ENCODE results near the gene INPP5K.

DNA sequence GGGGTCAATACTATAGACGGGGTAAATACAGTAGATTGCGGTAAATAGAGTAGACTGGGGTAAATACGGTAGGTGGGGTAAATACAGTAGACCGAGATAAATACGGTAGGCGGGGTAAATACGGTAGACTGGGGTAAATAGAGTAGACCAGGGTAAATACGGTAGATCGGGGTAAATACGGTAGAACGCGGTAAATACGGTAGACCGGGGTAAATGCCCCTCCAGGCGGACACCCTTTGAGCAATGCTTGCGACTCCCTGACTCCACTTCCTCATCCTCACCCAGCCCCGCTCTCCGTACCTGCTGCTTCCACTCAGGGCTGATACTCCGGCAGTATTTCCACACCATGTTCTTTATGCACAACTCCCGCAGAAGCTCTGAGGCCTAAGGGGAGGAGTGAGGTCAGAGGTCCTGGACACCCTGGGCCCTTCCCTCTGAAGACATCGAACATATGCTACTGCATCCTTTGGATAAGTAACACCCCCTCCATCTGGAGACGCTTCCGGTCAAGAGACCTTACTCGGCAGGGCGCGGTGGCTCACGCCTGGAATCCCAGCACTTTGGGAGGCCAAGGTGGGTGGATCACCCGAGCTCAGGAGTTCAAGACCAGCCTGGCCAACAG lies 47.1 kb downstream of the INPP5K start:
- TF ChIP-seq, protein P1, sequence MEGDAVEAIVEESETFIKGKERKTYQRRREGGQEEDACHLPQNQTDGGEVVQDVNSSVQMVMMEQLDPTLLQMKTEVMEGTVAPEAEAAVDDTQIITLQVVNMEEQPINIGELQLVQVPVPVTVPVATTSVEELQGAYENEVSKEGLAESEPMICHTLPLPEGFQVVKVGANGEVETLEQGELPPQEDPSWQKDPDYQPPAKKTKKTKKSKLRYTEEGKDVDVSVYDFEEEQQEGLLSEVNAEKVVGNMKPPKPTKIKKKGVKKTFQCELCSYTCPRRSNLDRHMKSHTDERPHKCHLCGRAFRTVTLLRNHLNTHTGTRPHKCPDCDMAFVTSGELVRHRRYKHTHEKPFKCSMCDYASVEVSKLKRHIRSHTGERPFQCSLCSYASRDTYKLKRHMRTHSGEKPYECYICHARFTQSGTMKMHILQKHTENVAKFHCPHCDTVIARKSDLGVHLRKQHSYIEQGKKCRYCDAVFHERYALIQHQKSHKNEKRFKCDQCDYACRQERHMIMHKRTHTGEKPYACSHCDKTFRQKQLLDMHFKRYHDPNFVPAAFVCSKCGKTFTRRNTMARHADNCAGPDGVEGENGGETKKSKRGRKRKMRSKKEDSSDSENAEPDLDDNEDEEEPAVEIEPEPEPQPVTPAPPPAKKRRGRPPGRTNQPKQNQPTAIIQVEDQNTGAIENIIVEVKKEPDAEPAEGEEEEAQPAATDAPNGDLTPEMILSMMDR (conservative IDR thresholded peaks at IDR 0.05; ENCODE audit: low read depth, low read length), result no peak
- TF ChIP-seq EZH2 (IDR thresholded peaks at IDR 0.05; ENCODE audit: borderline replicate concordance, low read depth, low read length, poor library complexity, severe bottlenecking), result no peak

Measured in A673 (cell line).